HCT116 (cell line): ENCODE results near the gene MRPL36. TPM values are rescaled to one million over a fixed set of nuclear protein-coding genes. Genes with fewer than 3 reads are reported as not detected.

Source experiments
- ATAC-seq: fragments of 200-7000 bp; cut with Tn5 transposase; 2 replicates; pipeline ENCODE4 v1.9.1; 2020; ENCODE audit warnings: mild to moderate bottlenecking, moderate library complexity
- BruUV-seq: library from RNA; stranded (reverse); fragments of 400-500 nt; replicated peaks from 2 replicates; lab custom pipeline; 2021; lab: Mats Ljungman, UMichigan
- CTCF ChIA-PET: fragments of 300-600 bp; sonication (Branson Sonifier 250); formaldehyde crosslinking; loops from one replicate; lab custom pipeline; 2021; ENCODE audit warnings: antibody characterized with exemption; lab: Charles Lee
- POLR2A ChIA-PET: fragments of 300-600, 350-600 bp; sonication (Branson Sonifier 250); formaldehyde crosslinking; loops from one replicate; lab custom pipeline; 2021; ENCODE audit warnings: antibody characterized with exemption; lab: Charles Lee
- RAD21 ChIA-PET, 2 experiments: fragments of 300-600 bp; sonication (Branson Sonifier 250); formaldehyde crosslinking; loops; one replicate each; lab custom pipeline; 2023; ENCODE audit warnings: low total read pairs in 2 of 2; ENCODE audit not compliant: uncharacterized antibody in 2 of 2, unreplicated experiment in 2 of 2, low non-redundant PET in 1 of 2; lab: Charles Lee
- DNase-seq: peaks from one replicate; pipeline ENCODE4 v3.0.0-alpha.2; 2010; ENCODE audit warnings: low read depth, low spot score
- H2AFZ ChIP-seq: fragments of 200-600 bp; shearing (Covaris generic), sonication (generic); 2 replicates; pipeline ENCODE4 v1.6.1; 2017; ENCODE audit warnings: low read depth, mixed run types, mixed read lengths, antibody characterized with exemption, low read length; ENCODE audit not compliant: poor library complexity, severe bottlenecking
- H3K27ac ChIP-seq: 2 replicates; pipeline ENCODE4 v1.5.1; 2012; ENCODE audit warnings: low read depth, low read length
- H3K27me3 ChIP-seq: fragments of 200-600 bp; sonication (generic); 2 replicates; pipeline ENCODE4 v1.6.1; 2016; ENCODE audit warnings: mixed run types, low read length, mixed read lengths; ENCODE audit not compliant: insufficient read depth
- H3K36me3 ChIP-seq, 2 experiments: fragments of 200-500 bp in 1 of 2; fragments of 200-600 bp in 1 of 2; sonication (Bioruptor generic) in 1 of 2; sonication (generic) in 1 of 2; 2 replicates each; pipeline versions ENCODE4 v1.5.1 to v1.6.1; 2014 to 2016; ENCODE audit warnings: low read length in 2 of 2, inconsistent platforms in 1 of 2, mixed read lengths in 1 of 2, mixed run types in 1 of 2; ENCODE audit not compliant: insufficient read depth in 2 of 2, control insufficient read depth in 1 of 2
- H3K4me1 ChIP-seq, 2 experiments: fragments of 200-600 bp in 1 of 2; sonication (generic) in 1 of 2; 2 replicates each; pipeline versions ENCODE4 v1.5.1 to v1.6.1; 2012 to 2017; ENCODE audit warnings: low read length in 2 of 2, inconsistent platforms in 1 of 2, mild to moderate bottlenecking in 1 of 2, mixed read lengths in 1 of 2, mixed run types in 1 of 2, moderate library complexity in 1 of 2; ENCODE audit not compliant: insufficient read depth in 2 of 2, control insufficient read depth in 1 of 2
- H3K4me2 ChIP-seq: fragments of 200-600 bp; sonication (generic); 2 replicates; pipeline ENCODE4 v1.6.1; 2017; ENCODE audit warnings: mixed run types, low read length, mixed read lengths
- H3K4me3 ChIP-seq, 2 experiments: fragments of 200-600 bp in 1 of 2; sonication (generic) in 1 of 2; replicated peaks in 1 of 2; 2 replicates each; pipeline ENCODE4 v1.5.1; 2011 to 2016; ENCODE audit warnings: low read length in 2 of 2, control low read depth in 1 of 2, low read depth in 1 of 2, mild to moderate bottlenecking in 1 of 2, mixed read lengths in 1 of 2, mixed run types in 1 of 2
- H3K79me2 ChIP-seq: fragments of 200-600 bp; sonication (generic); 2 replicates; pipeline ENCODE4 v1.6.1; 2017; ENCODE audit warnings: mild to moderate bottlenecking, mixed run types, low read length, moderate library complexity, mixed read lengths; ENCODE audit not compliant: insufficient read depth
- H3K9ac ChIP-seq: fragments of 200-600 bp; sonication (generic); 2 replicates; pipeline ENCODE4 v1.6.1; 2016; ENCODE audit warnings: low read length, mixed read lengths
- H3K9me2 ChIP-seq: fragments of 200-600 bp; sonication (generic), shearing (Covaris generic); 2 replicates; pipeline ENCODE4 v1.6.1; 2017; ENCODE audit warnings: mixed run types, mild to moderate bottlenecking, moderate library complexity; ENCODE audit not compliant: insufficient read depth
- H3K9me3 ChIP-seq, 2 experiments: fragments of 200-500 bp in 1 of 2; fragments of 200-600 bp in 1 of 2; sonication (Bioruptor generic) in 1 of 2; sonication (generic) in 1 of 2; 2 replicates each; pipeline ENCODE4 v1.6.1; 2014 to 2017; ENCODE audit warnings: low read length in 2 of 2, mixed read lengths in 2 of 2, inconsistent platforms in 1 of 2, low read depth in 1 of 2, mild to moderate bottlenecking in 1 of 2, mixed run types in 1 of 2, moderate library complexity in 1 of 2; ENCODE audit not compliant: control insufficient read depth in 1 of 2, insufficient read depth in 1 of 2
- H4K20me1 ChIP-seq: fragments of 200-600 bp; sonication (generic), shearing (Covaris generic); 2 replicates; pipeline ENCODE4 v1.6.1; 2017; ENCODE audit warnings: mixed run types, mild to moderate bottlenecking, moderate library complexity; ENCODE audit not compliant: insufficient read depth
- CEBPB ChIP-seq: IDR thresholded peaks from 2 replicates; pipeline ENCODE4 v1.6.1; 2012; ENCODE audit warnings: low read depth
- ELF1 ChIP-seq: IDR thresholded peaks from 2 replicates; pipeline ENCODE4 v1.6.1; 2012; ENCODE audit warnings: low read depth, borderline replicate concordance
- EZH2 ChIP-seq: fragments of 200-600 bp; sonication (generic); IDR thresholded peaks from 2 replicates; pipeline ENCODE4 v1.6.1; 2017; ENCODE audit warnings: antibody characterized with exemption, mixed run types
- FOSL1 ChIP-seq: IDR thresholded peaks from 2 replicates; pipeline ENCODE4 v1.6.1; 2012; ENCODE audit warnings: low read depth
- JUND ChIP-seq: IDR thresholded peaks from 2 replicates; pipeline ENCODE4 v1.6.1; 2012
- SIN3A ChIP-seq: IDR thresholded peaks from 2 replicates; pipeline ENCODE4 v1.6.1; 2012; ENCODE audit warnings: low read depth
- SP1 ChIP-seq: IDR thresholded peaks from 2 replicates; pipeline ENCODE4 v1.6.1; 2012; ENCODE audit warnings: low read depth
- YY1 ChIP-seq: IDR thresholded peaks from 2 replicates; pipeline ENCODE4 v1.6.1; 2011; ENCODE audit warnings: low read length, low read depth, moderate library complexity, mild to moderate bottlenecking; ENCODE audit not compliant: insufficient replicate concordance; ENCODE audit errors: extremely low read depth
- ZNF274 ChIP-seq: fragments of 200-500 bp; sonication (Bioruptor generic); IDR thresholded peaks from 2 replicates; pipeline ENCODE4 v1.6.1; 2014; ENCODE audit warnings: mild to moderate bottlenecking, low read depth, low read length, inconsistent platforms
- intact Hi-C: fragments of 100-400 bp; cut with micrococcal nuclease; formaldehyde crosslinking; loops from 2 replicates; pipeline ENCODE4 v1.10.0; 2022
- total RNA-seq: library from RNA; stranded (reverse); gene quantifications from one replicate; pipeline ENCODE4 v1.2.1, GENCODE V29; 2021; ENCODE audit not compliant: unreplicated experiment
- TF ChIP-seq, protein P1 (sequence below): IDR thresholded peaks from 2 replicates; pipeline ENCODE4 v1.6.1; 2012
- TF ChIP-seq, protein P2 (sequence below): IDR thresholded peaks from 2 replicates; pipeline ENCODE4 v1.6.1; 2011; ENCODE audit warnings: mild to moderate bottlenecking, low read length, moderate library complexity; ENCODE audit not compliant: insufficient replicate concordance; ENCODE audit errors: extremely low read depth

Gene MRPL36
- total RNA-seq, 1 experiment from 2014 or later: 71.9 TPM

DNA sequence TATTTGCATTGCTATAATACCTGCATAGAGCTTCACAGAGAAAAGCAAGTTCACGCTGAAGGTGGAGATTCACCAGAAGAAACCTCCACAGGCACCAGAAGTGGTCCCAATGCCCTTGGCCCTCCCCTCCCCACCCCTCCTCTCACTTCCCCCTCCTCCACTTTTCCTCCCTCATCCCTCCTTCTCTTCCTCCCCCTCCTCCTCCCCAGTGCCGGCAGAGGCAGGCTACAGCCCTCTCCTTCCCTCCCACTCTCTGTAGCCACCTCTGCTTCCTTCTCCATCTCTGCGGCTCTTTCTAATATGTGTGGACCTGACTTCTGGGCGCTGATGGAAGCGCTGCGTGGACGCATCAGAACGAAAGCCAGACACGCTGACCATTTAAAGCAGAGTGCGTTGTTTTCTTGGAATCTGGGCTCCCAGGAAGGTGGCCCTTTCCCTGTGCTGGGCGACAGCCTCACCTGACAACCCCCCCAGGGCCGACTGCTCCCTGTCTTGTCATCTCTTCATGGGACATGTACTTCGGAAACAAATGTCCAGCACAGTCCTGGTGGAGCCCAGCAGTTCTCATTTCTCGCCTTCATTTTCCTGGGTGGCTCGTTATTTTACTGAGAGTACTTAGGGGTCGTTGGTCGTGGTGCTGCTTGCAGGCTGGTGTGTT, 31.1 kb upstream of the MRPL36 start:
- no peak overlapping the region for H3K9ac ChIP-seq
- no peak for ATAC-seq
- H3K79me2 ChIP-seq: no peaks in the 10 kb centered on the region
- ChIA-PET RAD21 (no interaction called here), POLR2A (no interaction called here), CTCF (no interaction called here)
- H3K9me2 ChIP-seq: no peaks in the 10 kb centered on the region
- no peaks in the 10 kb centered on the region; a peak in 2 of 4 replicates for H3K36me3 ChIP-seq
- H3K4me1 ChIP-seq: no peaks in the 10 kb centered on the region
- no peaks in the 10 kb centered on the region for H4K20me1 ChIP-seq
- no peaks in the 10 kb centered on the region for H3K27me3 ChIP-seq
- H3K27ac ChIP-seq: no peak overlapping the region
- no TSS peak for BruUV-seq
- H3K4me3 ChIP-seq: no peak overlapping the region
- H2AFZ ChIP-seq: no peak overlapping the region
- intact Hi-C loops: no loop called here
- no peaks in the 10 kb centered on the region for H3K9me3 ChIP-seq
- H3K4me2 ChIP-seq: no peak overlapping the region
- DNase-seq: no peak
- TF ChIP-seq YY1: no peak
- no peak for TF ChIP-seq EZH2
- no peak for TF ChIP-seq SP1
- TF ChIP-seq ZNF274: no peak
- no peak for TF ChIP-seq ELF1
- no peak for TF ChIP-seq JUND
- no peak for TF ChIP-seq SIN3A
- TF ChIP-seq CEBPB: no peak
- TF ChIP-seq FOSL1: no peak
- TF ChIP-seq, protein P1, sequence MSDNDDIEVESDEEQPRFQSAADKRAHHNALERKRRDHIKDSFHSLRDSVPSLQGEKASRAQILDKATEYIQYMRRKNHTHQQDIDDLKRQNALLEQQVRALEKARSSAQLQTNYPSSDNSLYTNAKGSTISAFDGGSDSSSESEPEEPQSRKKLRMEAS: no peak
- TF ChIP-seq, protein P2, sequence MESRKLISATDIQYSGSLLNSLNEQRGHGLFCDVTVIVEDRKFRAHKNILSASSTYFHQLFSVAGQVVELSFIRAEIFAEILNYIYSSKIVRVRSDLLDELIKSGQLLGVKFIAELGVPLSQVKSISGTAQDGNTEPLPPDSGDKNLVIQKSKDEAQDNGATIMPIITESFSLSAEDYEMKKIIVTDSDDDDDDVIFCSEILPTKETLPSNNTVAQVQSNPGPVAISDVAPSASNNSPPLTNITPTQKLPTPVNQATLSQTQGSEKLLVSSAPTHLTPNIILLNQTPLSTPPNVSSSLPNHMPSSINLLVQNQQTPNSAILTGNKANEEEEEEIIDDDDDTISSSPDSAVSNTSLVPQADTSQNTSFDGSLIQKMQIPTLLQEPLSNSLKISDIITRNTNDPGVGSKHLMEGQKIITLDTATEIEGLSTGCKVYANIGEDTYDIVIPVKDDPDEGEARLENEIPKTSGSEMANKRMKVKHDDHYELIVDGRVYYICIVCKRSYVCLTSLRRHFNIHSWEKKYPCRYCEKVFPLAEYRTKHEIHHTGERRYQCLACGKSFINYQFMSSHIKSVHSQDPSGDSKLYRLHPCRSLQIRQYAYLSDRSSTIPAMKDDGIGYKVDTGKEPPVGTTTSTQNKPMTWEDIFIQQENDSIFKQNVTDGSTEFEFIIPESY: no peak
